Suprapubic skin (tissue), 4 donors: ENCODE results near the gene CHAD.

Experiments used
- CTCF ChIP-seq, 2 donors: fragments of 200-600 bp in 1 of 2; fragments of 450-650 bp in 1 of 2; sonication (generic) in 1 of 2; IDR thresholded peaks; one replicate each; pipeline ENCODE4 v1.5.1; 2016 to 2019; ENCODE audit warnings: antibody characterized with exemption in 2 of 2, mild to moderate bottlenecking in 1 of 2, moderate library complexity in 1 of 2
- EP300 ChIP-seq: sonication (generic); formaldehyde crosslinking; IDR thresholded peaks from one replicate; pipeline ENCODE4 v1.6.1; 2017; ENCODE audit warnings: antibody characterized with exemption
- POLR2AphosphoS5 ChIP-seq, 3 donors: sonication (generic); formaldehyde crosslinking; IDR thresholded peaks; one replicate each; pipeline ENCODE4 v1.6.1; 2017; ENCODE audit warnings: antibody characterized with exemption in 3 of 3

DNA sequence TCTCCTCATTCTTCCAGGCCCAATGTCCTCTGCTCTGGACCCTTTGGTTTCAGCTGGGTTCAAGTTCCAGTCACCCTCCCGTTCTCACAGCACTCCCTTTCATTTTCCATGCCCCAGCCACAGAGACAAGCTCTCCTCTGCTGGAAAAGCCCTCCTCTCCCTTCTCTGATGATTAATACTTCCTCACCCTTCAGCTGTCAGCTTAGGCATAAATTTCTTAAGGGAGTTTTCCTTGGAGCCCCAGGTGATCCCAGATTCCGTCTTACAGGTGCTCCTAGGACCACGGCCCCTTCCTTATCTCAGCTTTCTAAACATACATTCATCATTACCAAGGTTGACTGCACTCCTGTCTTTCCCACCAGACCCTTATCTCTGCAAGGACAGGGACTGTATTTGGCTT is 10.4 kb downstream of the CHAD start:
- TF ChIP-seq EP300 (no peak), CTCF (IDR thresholded peaks at IDR 0.05) (no peak), POLR2AphosphoS5 (IDR thresholded peaks at IDR 0.05) (no peak)
